GM10266 (cell line): ENCODE data around the gene CENPE.
"Not testable (repeated sequence)": the region's sequence is repeated elsewhere in the genome, so short reads cannot be mapped to it uniquely, and the experiment has no call there.

ENCODE experiments used
- DNase-seq: peaks from one replicate; pipeline ENCODE4 v3.0.0; 2012; ENCODE audit errors: extremely low spot score
- CTCF ChIP-seq: IDR thresholded peaks from 2 replicates; pipeline ENCODE4 v1.5.1; 2012; ENCODE audit warnings: mild to moderate bottlenecking, low read depth; ENCODE audit not compliant: control insufficient read depth, insufficient read depth; ENCODE audit errors: missing control alignments

CENPE gene

GRCh38 chr4:103201253-103201652 is 3.1 kb upstream of the CENPE start:
- no peak for TF ChIP-seq CTCF
- no peak for DNase-seq

- no peak for TF ChIP-seq CTCF
- DNase-seq = no peak
Measured at GRCh38 chr4:103199009-103199408, 866 bp upstream of the CENPE start.

- peak; percentile 19 for DNase-seq
- TF ChIP-seq CTCF = no peak
Measured at GRCh38 chr4:103197765-103198110, 405 bp downstream of the CENPE start.

- no peak for DNase-seq
- no peak for TF ChIP-seq CTCF
Measured at GRCh38 chr4:103193457-103193856, 4.7 kb downstream of the CENPE start.

- no peak for TF ChIP-seq CTCF
- no peak for DNase-seq
Measured at GRCh38 chr4:103171006-103171405, 27.1 kb downstream of the CENPE start.

GRCh38 chr4:103169750-103170149 is 28.4 kb downstream of the CENPE start:
- not testable (repeated sequence) for DNase-seq

GRCh38 chr4:103168993-103169392 is 29.1 kb downstream of the CENPE start:
- DNase-seq = no peak
- no peak for TF ChIP-seq CTCF

- no peak for DNase-seq
- TF ChIP-seq CTCF = no peak
Measured at GRCh38 chr4:103162176-103162575, 36.0 kb downstream of the CENPE start.
